Vagina (tissue), 2 donors: Measurements from ENCODE around the gene CYBC1. TPM values are rescaled to one million over a fixed set of nuclear protein-coding genes. Genes with fewer than 3 reads are reported as not detected.

ENCODE experiments used
- DNase-seq, 2 donors: peaks; one replicate each; pipeline ENCODE4 v3.0.0-alpha.2; 2017; ENCODE audit errors: extremely low spot score in 2 of 2
- H3K27ac ChIP-seq: fragments of 200-600 bp; sonication (generic); one replicate; pipeline ENCODE4 v1.5.1; 2019
- H3K27me3 ChIP-seq: fragments of 200-600 bp; sonication (generic); one replicate; pipeline ENCODE4 v1.5.1; 2019
- H3K36me3 ChIP-seq, 2 donors: fragments of 200-600 bp; sonication (generic); one replicate each; pipeline ENCODE4 v1.5.1; 2017 to 2019
- H3K4me1 ChIP-seq: fragments of 200-600 bp; sonication (generic); one replicate; pipeline ENCODE4 v1.5.1; 2019
- H3K4me3 ChIP-seq, 2 donors: fragments of 200-600 bp; sonication (generic); 1 replicate in 1 of 2; 2 replicates in 1 of 2; pipeline ENCODE4 v1.5.1; 2016 to 2019
- H3K9me3 ChIP-seq: fragments of 200-600 bp; sonication (generic); one replicate; pipeline ENCODE4 v1.5.1; 2019
- POLR2A ChIP-seq, 2 donors: fragments of 450-650 bp; IDR thresholded peaks; one replicate each; pipeline ENCODE4 v1.6.1; 2017; ENCODE audit warnings: antibody characterized with exemption in 2 of 2, mild to moderate bottlenecking in 2 of 2, moderate library complexity in 2 of 2
- POLR2AphosphoS5 ChIP-seq, 2 donors: sonication (generic); formaldehyde crosslinking; IDR thresholded peaks; one replicate each; pipeline ENCODE4 v1.9.0; 2017; ENCODE audit warnings: antibody characterized with exemption in 2 of 2, mild to moderate bottlenecking in 2 of 2, low read depth in 1 of 2; ENCODE audit not compliant: insufficient read depth in 1 of 2
- intact Hi-C: fragments of 100-400 bp; cut with DNase I; formaldehyde crosslinking; loops from one replicate; pipeline ENCODE4 v1.15.1; 2023
- total RNA-seq: library from RNA; depleted of rRNA; stranded (reverse); fragments of >200 nt; gene quantifications from one replicate; pipeline ENCODE4 v1.2.3, GENCODE V29; 2016
- TF ChIP-seq, protein P1 (sequence below), 3 experiments: fragments of 450-650 bp in 2 of 3; fragments of 200-600 bp in 1 of 3; sonication (generic) in 1 of 3; IDR thresholded peaks; one replicate each; pipeline ENCODE4 v1.5.1; 2017 to 2019; ENCODE audit warnings: antibody characterized with exemption in 3 of 3, mild to moderate bottlenecking in 2 of 3, moderate library complexity in 2 of 3

CYBC1 gene
- total RNA-seq, 1 donor from 2014 or later = 51.6 TPM

DNA sequence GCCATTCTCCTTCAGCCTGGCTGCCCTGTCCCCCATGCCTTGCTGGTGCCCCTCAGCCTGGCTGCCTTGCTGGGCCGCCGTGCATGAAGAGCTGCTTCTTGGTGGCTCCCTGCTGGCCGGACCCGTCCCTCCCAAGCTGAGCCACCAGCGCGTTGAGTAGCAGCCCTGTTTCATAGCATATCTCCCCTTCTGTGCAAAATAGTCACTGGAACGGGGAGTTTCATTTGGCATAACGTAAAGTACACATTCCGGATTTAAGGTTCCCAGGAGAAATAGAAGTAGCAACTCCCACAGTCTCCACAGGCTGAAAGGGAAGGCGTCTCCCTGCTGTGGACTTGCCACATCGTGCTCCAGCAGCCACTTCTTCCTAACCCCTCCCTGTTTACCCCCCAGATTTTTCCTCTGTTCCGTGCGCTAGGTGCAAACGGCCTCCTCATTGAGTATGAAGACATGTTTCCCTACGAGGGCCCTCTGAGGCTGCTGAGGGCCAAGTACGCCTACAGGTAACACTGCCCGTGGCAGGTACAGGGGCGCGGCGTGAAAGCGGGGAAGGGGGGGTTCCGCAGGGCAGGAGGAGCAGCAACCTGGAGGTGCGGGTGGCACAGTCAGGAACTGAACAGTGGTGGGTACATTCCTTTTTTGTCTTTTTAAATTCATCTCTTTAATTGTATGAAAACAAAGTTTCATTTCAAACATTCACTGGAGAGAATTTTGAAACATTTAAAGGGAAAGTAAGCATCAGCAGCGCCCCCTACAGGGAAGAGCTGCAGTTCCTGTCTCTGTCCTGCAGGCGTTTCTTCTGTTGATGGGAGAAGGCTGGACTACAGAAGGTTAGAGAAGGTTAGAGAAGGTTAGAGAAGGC lies 26.3 kb downstream of the CYBC1 start:
- Histone ChIP-seq H3K27ac (peak overlapping the region; percentile 44), H3K27me3 (no peaks in the 10 kb centered on the region), H3K4me3 (peak overlapping the region in 1 of 2 donors; percentile 21), H3K4me1 (peaks cover 7% of the 10 kb centered on the region), H3K36me3 (peaks cover 0 to 13% of the 10 kb centered on the region in 2 donors), H3K9me3 (no peaks in the 10 kb centered on the region)
- no peak for TF ChIP-seq POLR2AphosphoS5 (IDR thresholded peaks at IDR 0.05; ENCODE audit: insufficient read depth in 1 of 2, low read depth in 1 of 2)
- TF ChIP-seq, protein P1, sequence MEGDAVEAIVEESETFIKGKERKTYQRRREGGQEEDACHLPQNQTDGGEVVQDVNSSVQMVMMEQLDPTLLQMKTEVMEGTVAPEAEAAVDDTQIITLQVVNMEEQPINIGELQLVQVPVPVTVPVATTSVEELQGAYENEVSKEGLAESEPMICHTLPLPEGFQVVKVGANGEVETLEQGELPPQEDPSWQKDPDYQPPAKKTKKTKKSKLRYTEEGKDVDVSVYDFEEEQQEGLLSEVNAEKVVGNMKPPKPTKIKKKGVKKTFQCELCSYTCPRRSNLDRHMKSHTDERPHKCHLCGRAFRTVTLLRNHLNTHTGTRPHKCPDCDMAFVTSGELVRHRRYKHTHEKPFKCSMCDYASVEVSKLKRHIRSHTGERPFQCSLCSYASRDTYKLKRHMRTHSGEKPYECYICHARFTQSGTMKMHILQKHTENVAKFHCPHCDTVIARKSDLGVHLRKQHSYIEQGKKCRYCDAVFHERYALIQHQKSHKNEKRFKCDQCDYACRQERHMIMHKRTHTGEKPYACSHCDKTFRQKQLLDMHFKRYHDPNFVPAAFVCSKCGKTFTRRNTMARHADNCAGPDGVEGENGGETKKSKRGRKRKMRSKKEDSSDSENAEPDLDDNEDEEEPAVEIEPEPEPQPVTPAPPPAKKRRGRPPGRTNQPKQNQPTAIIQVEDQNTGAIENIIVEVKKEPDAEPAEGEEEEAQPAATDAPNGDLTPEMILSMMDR (IDR thresholded peaks at IDR 0.05) = peak; percentile 18 to 52 (median 40)
- DNase-seq = peak in 1 of 2 donors; percentile 87
- intact Hi-C loops = no loop called here

DNA sequence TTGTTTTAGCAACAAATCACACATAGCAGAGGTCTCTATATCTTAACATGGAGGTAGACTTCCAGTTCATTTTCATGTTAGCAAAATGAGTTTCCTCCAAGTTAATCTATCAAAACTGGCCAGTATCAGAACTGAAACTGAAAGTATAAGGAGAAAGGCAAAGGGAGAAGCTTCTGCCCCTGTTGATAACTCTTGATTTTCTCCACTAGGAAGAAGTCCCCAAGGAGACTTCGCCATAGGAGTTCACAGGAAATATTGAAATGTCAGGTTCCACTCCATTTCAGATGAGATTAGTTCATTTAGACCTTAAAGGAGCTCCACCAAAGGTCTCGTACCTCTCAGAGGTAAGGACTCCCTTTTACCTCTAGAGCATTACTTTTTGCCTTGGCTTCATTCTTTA lies 31.0 kb downstream of the CYBC1 start:
- DNase-seq = no peak
- Histone ChIP-seq H3K27me3 (no peaks in the 10 kb centered on the region), H3K27ac (no peak overlapping the region), H3K36me3 (peaks cover 0 to 13% of the 10 kb centered on the region in 2 donors), H3K4me1 (peaks cover 23% of the 10 kb centered on the region), H3K9me3 (no peaks in the 10 kb centered on the region), H3K4me3 (peak overlapping the region in 1 of 2 donors; percentile 79)
- intact Hi-C loops = loop anchor here (2.0 kb wide), 1 partner anchor 73 kb away; no protein-coding TSS in a partner anchor
- TF ChIP-seq, protein P1 (IDR thresholded peaks at IDR 0.05) = no peak
- TF ChIP-seq POLR2A (IDR thresholded peaks at IDR 0.05) (no peak), POLR2AphosphoS5 (IDR thresholded peaks at IDR 0.05; ENCODE audit: insufficient read depth in 1 of 2, low read depth in 1 of 2) (no peak)

DNA sequence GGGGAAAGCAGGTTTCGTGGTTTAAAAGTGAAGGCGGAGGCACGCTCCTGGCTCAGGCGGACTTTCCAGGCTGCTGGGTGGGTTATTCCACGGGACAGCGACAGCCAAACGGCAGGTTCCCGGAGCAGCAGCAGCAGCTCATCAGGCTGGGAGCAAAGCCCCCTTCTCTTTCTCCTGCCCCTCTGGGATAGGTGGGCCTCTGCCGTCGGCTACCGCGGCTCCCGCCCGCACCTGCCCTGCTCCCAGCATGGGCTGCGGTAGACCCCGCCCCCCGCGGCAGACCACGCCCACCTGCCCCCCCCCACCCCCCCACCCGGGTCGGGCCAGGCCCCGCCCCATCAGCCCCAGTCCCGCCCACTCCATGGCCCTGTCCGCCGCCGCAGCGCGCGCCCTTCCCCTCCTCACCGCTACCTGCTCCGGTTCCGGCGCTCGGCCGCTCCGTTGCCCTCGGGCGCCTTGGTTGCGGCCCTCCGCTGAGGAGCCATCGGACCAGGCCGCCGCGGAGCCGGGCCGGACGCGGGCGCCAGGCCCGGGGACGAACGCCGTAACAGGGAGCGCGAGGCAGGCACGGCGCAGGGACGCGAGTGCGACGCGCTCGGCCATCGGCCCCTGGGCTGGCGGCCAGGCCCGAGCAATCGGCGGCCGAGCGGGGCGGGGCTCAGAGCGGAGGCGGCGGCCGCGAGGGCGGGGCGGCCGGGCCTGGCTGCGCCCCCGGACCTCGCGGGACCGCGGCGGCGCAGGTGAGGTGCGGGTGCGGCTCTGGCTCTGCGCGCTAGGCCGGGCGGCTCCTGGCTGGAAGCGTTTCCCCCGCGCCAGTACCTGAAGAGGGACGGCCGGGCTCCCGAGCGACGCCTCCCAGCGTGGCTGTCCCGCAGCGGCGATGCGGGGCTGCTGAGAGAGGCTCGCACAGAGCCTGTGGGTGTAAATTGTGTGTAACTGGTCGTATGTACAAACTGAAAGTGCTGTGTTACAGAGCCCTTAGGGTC lies 32.3 kb downstream of the CYBC1 start, which contains the start of the genes HEXD and OGFOD3:
HEXD (plus strand) TSS at position 347 of the 986 bp plus-strand sequence. CDS start 1,453 bp downstream, outside the sequence.
OGFOD3 (minus strand) TSS at position 586 of the 986 bp plus-strand sequence; CDS start at position 485, 101 bp downstream.
- peak within 1 kb of the TSS; percentile 79 to 83 for H3K4me3 ChIP-seq
- TF ChIP-seq POLR2A (IDR thresholded peaks at IDR 0.05) (peak in 1 of 2 donors; percentile 38), POLR2AphosphoS5 (IDR thresholded peaks at IDR 0.05; ENCODE audit: insufficient read depth in 1 of 2, low read depth in 1 of 2) (peak in 1 of 2 donors; percentile 48)
- TF ChIP-seq, protein P1 (IDR thresholded peaks at IDR 0.05) = no peak
- H3K9me3 ChIP-seq = no peaks in the 10 kb centered on the region
- DNase-seq = no peak
- peaks cover 25% of the 10 kb centered on the region for H3K4me1 ChIP-seq
- H3K36me3 ChIP-seq = peaks cover 0 to 13% of the 10 kb centered on the region in 2 donors
- intact Hi-C loops = loop anchor here (2.0 kb wide), 1 partner anchor 75 kb away; no protein-coding TSS in a partner anchor
- peak within 1 kb of the TSS; percentile 84 for H3K27ac ChIP-seq
- H3K27me3 ChIP-seq = no peaks in the 10 kb centered on the region

DNA sequence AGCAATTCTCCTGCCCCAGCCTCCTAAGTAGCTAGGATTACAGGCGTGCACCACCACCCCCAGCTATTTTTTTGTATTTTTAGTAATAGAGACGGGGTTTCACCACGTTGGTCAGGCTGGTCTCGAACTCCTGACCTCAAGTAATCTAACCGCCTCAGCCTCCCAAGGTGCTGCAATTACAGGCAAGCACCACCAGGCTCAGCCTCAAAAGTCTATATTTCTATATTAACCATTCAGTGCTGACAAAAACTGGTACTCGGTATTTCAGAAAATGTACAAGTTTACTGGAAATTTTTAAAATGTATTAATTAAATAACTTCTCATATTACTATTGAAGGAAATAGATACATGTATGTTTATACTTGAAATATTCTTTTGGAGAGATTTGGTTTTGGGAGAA lies 33.8 kb downstream of the CYBC1 start:
- H3K4me1 ChIP-seq = peaks cover 25% of the 10 kb centered on the region
- H3K27me3 ChIP-seq = no peaks in the 10 kb centered on the region
- H3K4me3 ChIP-seq = no peak overlapping the region
- intact Hi-C loops = no loop called here
- no peak for DNase-seq
- H3K27ac ChIP-seq = no peak overlapping the region
- H3K36me3 ChIP-seq = peaks cover 0 to 12% of the 10 kb centered on the region in 2 donors
- H3K9me3 ChIP-seq = no peaks in the 10 kb centered on the region
- TF ChIP-seq POLR2A (IDR thresholded peaks at IDR 0.05) (no peak), POLR2AphosphoS5 (IDR thresholded peaks at IDR 0.05; ENCODE audit: insufficient read depth in 1 of 2, low read depth in 1 of 2) (no peak)
- TF ChIP-seq, protein P1 (IDR thresholded peaks at IDR 0.05) = no peak
